K562 (cell line): ENCODE results near the gene RCBTB1. TPM values are rescaled to one million over a fixed set of nuclear protein-coding genes. Genes with fewer than 3 reads are reported as not detected.

Source experiments
- ATAC-seq: fragments of 200-7000 bp; cut with Tn5 transposase; 3 replicates; pipeline ENCODE4 v1.9.1; 2020; ENCODE audit warnings: moderate library complexity
- BruUV-seq: library from RNA; stranded (reverse); fragments of 400-500 nt; replicated peaks from 2 replicates; lab custom pipeline; 2021; lab: Mats Ljungman, UMichigan
- CTCF ChIA-PET: fragments of 300-600 bp; formaldehyde crosslinking; extraction: SDS; loops from one replicate; lab custom pipeline; 2021; ENCODE audit warnings: low intra/inter-chr PET ratio; lab: Yijun Ruan, JAX
- POLR2A ChIA-PET: fragments of 300-600, 350-650 bp; sonication (Branson Sonifier 250); formaldehyde crosslinking; extraction: SDS; loops from one replicate; lab custom pipeline; 2021; ENCODE audit warnings: antibody characterized with exemption, inconsistent platforms; lab: Yijun Ruan, JAX
- DNase-seq, 4 experiments: peaks; one replicate each; pipeline versions ENCODE4 v3.0.0 to v3.0.0-alpha.2; 2011 to 2018; ENCODE audit warnings: low spot score in 3 of 4, mixed read lengths in 3 of 4; ENCODE audit errors: extremely low read depth in 1 of 4
- FAIRE-seq: peaks from 2 replicates; lab custom pipeline; 2011; peaks lifted over from hg19 to GRCh38; lab: Jason Lieb, UNC
- H2AFZ ChIP-seq: 2 replicates; pipeline ENCODE4 v1.6.0; 2011; ENCODE audit warnings: low read depth, low read length, control low read depth, inconsistent platforms
- H3K27ac ChIP-seq: fragments of 200-600 bp; 3 replicates; pipeline ENCODE4 v1.8.0; 2011; ENCODE audit warnings: low read depth, mild to moderate bottlenecking, control low read depth, inconsistent platforms, low read length, moderate library complexity, mixed read lengths; ENCODE audit errors: extremely low read depth
- H3K27me3 ChIP-seq, 2 experiments: fragments of 300-600 bp in 1 of 2; 2 replicates in 1 of 2; 3 replicates in 1 of 2; pipeline versions ENCODE4 v1.6.0 to v1.8.0; 2011; ENCODE audit warnings: inconsistent platforms in 2 of 2, low read length in 2 of 2, mild to moderate bottlenecking in 1 of 2, mixed read lengths in 1 of 2, moderate library complexity in 1 of 2; ENCODE audit not compliant: control insufficient read depth in 2 of 2, insufficient read depth in 2 of 2
- H3K36me3 ChIP-seq: fragments of 300-600 bp; 3 replicates; pipeline ENCODE4 v1.8.0; 2011; ENCODE audit warnings: mild to moderate bottlenecking, low read length, inconsistent platforms; ENCODE audit not compliant: control insufficient read depth, insufficient read depth
- H3K4me1 ChIP-seq, 2 experiments: fragments of 200-600 bp in 1 of 2; replicated peaks in 1 of 2; 2 replicates in 1 of 2; 3 replicates in 1 of 2; pipeline versions ENCODE4 v1.5.1 to v1.8.0; 2011; ENCODE audit warnings: inconsistent platforms in 2 of 2, low read length in 2 of 2, mild to moderate bottlenecking in 1 of 2, mixed read lengths in 1 of 2, moderate library complexity in 1 of 2; ENCODE audit not compliant: control insufficient read depth in 2 of 2, insufficient read depth in 2 of 2
- H3K4me2 ChIP-seq: 2 replicates; pipeline ENCODE4 v1.6.1; 2011; ENCODE audit warnings: low read length, control low read depth, inconsistent platforms, mixed read lengths; ENCODE audit not compliant: insufficient read depth
- H3K4me3 ChIP-seq: fragments of 200-600 bp; sonication (generic), shearing (Covaris generic); 2 replicates; pipeline ENCODE4 v1.5.1; 2016; ENCODE audit warnings: control low read depth, inconsistent platforms
- H3K79me2 ChIP-seq: fragments of 200-600 bp; 3 replicates; pipeline ENCODE4 v1.8.0; 2011; ENCODE audit warnings: low read length, inconsistent platforms; ENCODE audit not compliant: control insufficient read depth, insufficient read depth
- H3K9ac ChIP-seq, 2 experiments: 2 replicates each; pipeline versions ENCODE4 v1.6.0 to v1.6.1; 2011; ENCODE audit warnings: low read depth in 2 of 2, low read length in 2 of 2, control low read depth in 1 of 2, inconsistent platforms in 1 of 2, mild to moderate bottlenecking in 1 of 2, mixed read lengths in 1 of 2; ENCODE audit not compliant: insufficient read depth in 1 of 2
- H3K9me1 ChIP-seq: one replicate; pipeline ENCODE4 v1.6.0; 2011; ENCODE audit warnings: inconsistent platforms, mild to moderate bottlenecking, low read length, moderate library complexity; ENCODE audit not compliant: control insufficient read depth, insufficient read depth
- H3K9me3 ChIP-seq: replicated peaks from 2 replicates; pipeline ENCODE4 v1.5.1; 2011; ENCODE audit warnings: low read depth, low read length, inconsistent platforms; ENCODE audit not compliant: control insufficient read depth, insufficient read depth
- H4K20me1 ChIP-seq: replicated peaks from 2 replicates; pipeline ENCODE4 v1.6.1; 2011; ENCODE audit warnings: low read length, inconsistent platforms, mixed read lengths; ENCODE audit not compliant: control insufficient read depth, insufficient read depth
- ARID3A ChIP-seq: IDR thresholded peaks from 2 replicates; pipeline ENCODE4 v1.6.1; 2012; ENCODE audit warnings: low read depth, low read length, improper control_type of control experiment, borderline replicate concordance
- BRF1 ChIP-seq: IDR thresholded peaks from 3 replicates; pipeline ENCODE4 v1.6.1; 2011; ENCODE audit warnings: borderline replicate concordance, mild to moderate bottlenecking; ENCODE audit not compliant: insufficient read length; ENCODE audit errors: extremely low read depth
- CHD1 ChIP-seq: fragments of 200-600 bp; sonication (generic); IDR thresholded peaks from one replicate; pipeline ENCODE4 v1.6.1; 2012; ENCODE audit warnings: mild to moderate bottlenecking, moderate library complexity, low read length, inconsistent platforms
- ELF4 ChIP-seq: fragments of 450-650 bp; formaldehyde crosslinking; IDR thresholded peaks from 2 replicates; pipeline ENCODE4 v1.4.0; 2022; ENCODE audit warnings: missing genetic modification characterization
- GABPA ChIP-seq: fragments of 200-800 bp; sonication (Bioruptor generic); conservative IDR thresholded peaks from 2 replicates; pipeline ENCODE4 v1.6.1; 2016; ENCODE audit warnings: low read depth, missing genetic modification characterization, missing compliant biosample characterization
- GABPB1 ChIP-seq: sonication (generic); formaldehyde crosslinking; IDR thresholded peaks from 2 replicates; pipeline ENCODE4 v1.8.0; 2022; ENCODE audit warnings: mild to moderate bottlenecking, missing genetic modification reagents
- ILF3 ChIP-seq: fragments of 450-650 bp; IDR thresholded peaks from 2 replicates; pipeline ENCODE4 v1.6.1; 2018; ENCODE audit warnings: antibody characterized with exemption, mild to moderate bottlenecking, moderate library complexity, borderline replicate concordance
- KDM2B ChIP-seq: fragments of 250-450 bp; sonication (Bioruptor Pico); IDR thresholded peaks from 2 replicates; pipeline ENCODE4 v1.8.0; 2021; ENCODE audit warnings: mild to moderate bottlenecking, moderate library complexity
- LARP7 ChIP-seq: fragments of 450-650 bp; IDR thresholded peaks from 2 replicates; pipeline ENCODE4 v1.6.1; 2016
- MBD1 ChIP-seq: fragments of 250-450 bp; sonication (Bioruptor Pico); IDR thresholded peaks from 2 replicates; pipeline ENCODE4 v1.8.0; 2022; ENCODE audit warnings: inconsistent platforms
- MECOM ChIP-seq: fragments of 250-450 bp; sonication (Bioruptor Pico); IDR thresholded peaks from 2 replicates; pipeline ENCODE4 v1.8.0; 2022; ENCODE audit warnings: inconsistent platforms
- MEF2D ChIP-seq: conservative IDR thresholded peaks from 2 replicates; pipeline ENCODE4 v1.6.1; 2016; ENCODE audit warnings: low read depth, missing genetic modification characterization, missing compliant biosample characterization
- PTTG1 ChIP-seq: fragments of 450-650 bp; IDR thresholded peaks from 2 replicates; pipeline ENCODE4 v1.6.1; 2016; ENCODE audit warnings: low read depth, mild to moderate bottlenecking, missing genetic modification characterization, missing compliant biosample characterization
- RAD21 ChIP-seq, 2 experiments: fragments of 250-450 bp in 1 of 2; fragments of 450-650 bp in 1 of 2; sonication (Bioruptor Pico) in 1 of 2; formaldehyde crosslinking in 1 of 2; IDR thresholded peaks in 1 of 2; conservative IDR thresholded peaks in 1 of 2; 2 replicates each; pipeline versions ENCODE4 v1.4.0 to v1.8.0; 2020 to 2022; ENCODE audit warnings: mild to moderate bottlenecking in 2 of 2, moderate library complexity in 1 of 2
- ZNF274 ChIP-seq: IDR thresholded peaks from 2 replicates; pipeline ENCODE4 v1.6.1; 2011; ENCODE audit warnings: low read depth, mild to moderate bottlenecking, low read length, moderate library complexity, borderline replicate concordance
- ZNF561 ChIP-seq: fragments of 450-650 bp; formaldehyde crosslinking; conservative IDR thresholded peaks from 2 replicates; pipeline ENCODE4 v1.4.0; 2020; ENCODE audit warnings: mild to moderate bottlenecking, moderate library complexity
- ZNF589 ChIP-seq: fragments of 200-800 bp; sonication (Bioruptor generic); IDR thresholded peaks from 2 replicates; pipeline ENCODE4 v1.6.1; 2016; ENCODE audit warnings: low read depth, missing genetic modification characterization, missing compliant biosample characterization
- WGBS: fragments of 100-300 bp; shearing (Covaris generic); methylation state at CpG from one replicate; pipeline ENCODE4 v1.1.6; 2016; ENCODE audit warnings: low coverage, mixed read lengths; ENCODE audit not compliant: insufficient coverage; ENCODE audit errors: missing lambda C conversion rate; 5-methylcytosine and 5-hydroxymethylcytosine counted together
- in situ Hi-C: fragments of 300-500 bp; cut with MboI; formaldehyde crosslinking; loops from 4 replicates; pipeline ENCODE4 v1.15.0; 2018; ENCODE audit warnings: inconsistent platforms, mixed read lengths
- intact Hi-C: fragments of 100-400 bp; cut with micrococcal nuclease; formaldehyde crosslinking; loops from 2 replicates; pipeline ENCODE4 v1.14.2; 2022
- polyA plus RNA-seq, 8 experiments: library from polyadenylated mRNA; depleted of rRNA in 4 of 8; stranded (reverse) in 5 of 8; unstranded in 3 of 8; fragments of >200 nt; fragmentation: Nextera tagmentation in 2 of 8; fragmentation: Illumina TruSeq in 1 of 8; extraction: Ambion mirVana in 2 of 8; extraction: Trizol in 1 of 8; gene quantifications; 2 replicates each; pipeline versions ENCODE4 v1.2.1 to v1.2.3, GENCODE V29; 2011 to 2014; ENCODE audit warnings: inconsistent platforms in 1 of 8, missing spikeins in 1 of 8
- total RNA-seq, 7 experiments: library from RNA; depleted of rRNA in 6 of 7; stranded (reverse); fragments of >200 nt in 6 of 7; fragmentation: Illumina TruSeq in 2 of 7; extraction: Trizol in 2 of 7; gene quantifications; 2 replicates each; pipeline versions ENCODE4 v1.2.1 to v1.2.3, GENCODE V29; 2011 to 2021; ENCODE audit warnings: low replicate concordance in 1 of 7

Gene RCBTB1
- total and polyA plus RNA-seq, 9 of the 15 experiments (the other 6 are each of a cell fraction or from before 2014, with no cell fraction given), result 4.0 to 11.3 (median 8.4) TPM

GRCh38 chr13:49538404-49538803 lies 47.0 kb downstream of the RCBTB1 start:
- H2AFZ ChIP-seq, result no peak overlapping the region
- H3K27ac ChIP-seq, result no peak overlapping the region
- FAIRE-seq (no peak), ATAC-seq (no peak), DNase-seq (no peak)
- WGBS, result 100% methylated on average over 2 of the region's 2 CpGs
- H3K4me2 ChIP-seq, result no peak overlapping the region
- H4K20me1 ChIP-seq, result no peaks in the 10 kb centered on the region
- H3K27me3 ChIP-seq, result no peaks in the 10 kb centered on the region
- H3K9ac ChIP-seq, result no peak overlapping the region
- peaks cover 0 to 2% of the 10 kb centered on the region in 2 experiments; a peak in 2 of 5 replicates for H3K4me1 ChIP-seq
- intact Hi-C loops, result no loop called here
- ChIA-PET CTCF (no interaction called here), POLR2A (no interaction called here)
- H3K36me3 ChIP-seq, result peaks cover 16% of the 10 kb centered on the region; the same call in 1 of the 3 replicates
- H3K4me3 ChIP-seq, result no peak overlapping the region
- no TSS peak for BruUV-seq
- in situ Hi-C loops, result no loop called here
- TF ChIP-seq ILF3 (no peak), MECOM (no peak), MEF2D (tag) (no peak), BRF1 (no peak), CHD1 (no peak), PTTG1 (tag) (no peak), ARID3A (no peak), ZNF561 (no peak), LARP7 (no peak), ZNF274 (no peak), KDM2B (no peak), RAD21 (CRISPR knock-in tag; conservative IDR thresholded peaks at IDR 0.05 in 1 of 2, IDR thresholded peaks at IDR 0.05 in 1 of 2) (no peak), GABPB1 (CRISPR knock-in tag) (no peak), GABPA (tag) (no peak), ELF4 (CRISPR knock-in tag) (no peak), MBD1 (CRISPR knock-in tag) (no peak), ZNF589 (CRISPR knock-in tag) (no peak)
- H3K9me3 ChIP-seq, result no peaks in the 10 kb centered on the region
- no peaks in the 10 kb centered on the region for H3K9me1 ChIP-seq
- no peaks in the 10 kb centered on the region for H3K79me2 ChIP-seq
